HG02571 (cell line): ENCODE measurements around the gene TMEM240.
"Not testable (repeated sequence)": the region's sequence is repeated elsewhere in the genome, so short reads cannot be mapped to it uniquely, and the experiment has no call there.

ENCODE experiments used
- ATAC-seq: cut with Tn5 transposase; IDR thresholded peaks from one replicate; pipeline ENCODE4 v1.9.1; 2021; ENCODE audit warnings: mild to moderate bottlenecking, moderate library complexity; ENCODE audit not compliant: unreplicated experiment

TMEM240 gene

DNA sequence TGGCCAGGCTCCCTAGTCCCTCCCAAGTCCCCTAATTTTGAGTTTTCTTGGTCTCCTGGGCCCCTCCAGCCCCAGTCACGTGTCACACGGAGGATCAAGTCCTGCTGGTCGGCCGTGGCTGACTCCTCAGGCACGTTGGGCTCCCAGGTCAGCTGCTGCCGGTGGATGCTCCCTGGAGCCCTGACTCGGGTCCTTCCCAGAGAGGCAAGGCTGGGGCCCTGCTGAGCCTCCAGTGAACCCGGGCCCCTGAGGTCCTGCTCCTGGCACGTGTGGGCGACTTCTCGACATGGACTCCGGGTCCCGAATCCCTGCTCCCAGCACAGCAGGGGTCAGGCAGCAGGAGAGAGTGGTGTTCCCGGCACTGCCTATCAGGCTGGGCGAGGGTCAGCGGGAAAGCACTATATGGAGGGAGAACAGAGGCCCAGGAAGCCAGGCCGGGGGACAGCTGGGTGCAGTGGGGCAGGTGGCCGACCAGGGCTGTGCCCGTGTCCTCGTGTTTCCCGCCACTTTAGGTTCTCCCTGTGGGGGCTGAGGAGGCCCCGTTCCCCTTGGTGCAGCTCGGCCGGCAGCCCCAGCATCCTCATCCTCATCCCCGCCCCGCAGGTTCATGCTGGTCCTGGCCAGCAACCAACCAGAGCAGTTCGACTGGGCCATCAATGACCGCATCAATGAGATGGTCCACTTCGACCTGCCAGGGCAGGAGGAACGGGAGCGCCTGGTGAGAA is 13.2 kb downstream of the TMEM240 start:
- ATAC-seq = no peak

DNA sequence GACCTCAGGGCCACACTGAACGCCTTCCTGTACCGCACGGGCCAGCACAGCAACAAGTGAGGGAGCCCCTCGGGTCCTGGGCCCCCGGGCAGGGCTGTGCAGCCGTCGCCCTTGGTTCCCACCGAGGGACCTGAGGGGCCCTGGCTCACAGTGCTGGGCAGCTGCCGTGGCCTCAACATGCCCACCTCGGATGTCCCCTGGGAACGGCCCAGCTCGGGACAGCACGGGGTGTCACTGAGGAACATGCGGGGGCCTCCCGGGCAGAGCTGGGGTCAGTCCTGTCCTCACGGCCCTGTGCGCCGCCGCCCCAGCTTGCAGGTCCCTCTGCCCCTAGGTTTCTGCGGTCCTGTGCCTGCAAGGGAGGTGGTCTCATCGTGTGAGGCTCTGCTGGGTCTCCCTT is 13.9 kb downstream of the TMEM240 start:
- not testable (repeated sequence) for ATAC-seq

DNA sequence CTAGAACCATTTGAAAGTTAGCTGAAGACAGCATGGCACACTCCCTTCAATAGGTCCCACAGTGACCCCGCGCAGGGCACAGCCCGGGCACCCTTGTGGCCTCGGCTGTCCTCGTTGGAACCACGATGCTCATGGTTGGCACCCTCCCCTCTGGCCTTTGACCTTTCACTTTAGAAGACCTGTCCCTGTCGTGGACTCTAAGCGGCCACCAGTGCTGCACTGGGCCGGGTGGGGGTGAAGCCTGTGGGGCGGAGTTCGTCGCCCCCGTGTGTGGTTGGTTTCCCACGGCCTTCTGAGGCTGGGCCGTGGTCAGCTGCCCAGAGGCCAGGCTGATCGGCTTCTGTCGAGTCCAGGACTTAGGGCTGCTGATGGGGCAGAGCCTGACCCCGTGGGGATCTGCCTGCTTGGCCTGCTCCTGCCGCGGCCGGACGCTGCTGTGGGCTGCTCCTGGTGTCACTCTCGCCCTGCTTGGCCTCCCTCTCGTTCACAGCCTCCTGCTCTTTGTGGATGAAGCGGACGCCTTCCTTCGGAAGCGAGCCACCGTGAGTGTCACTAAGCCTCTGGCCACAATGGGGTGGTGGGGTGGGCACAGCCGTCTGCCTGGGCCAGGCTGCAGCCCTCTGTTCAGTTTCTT is 15.6 kb downstream of the TMEM240 start:
- not testable (repeated sequence) for ATAC-seq

DNA sequence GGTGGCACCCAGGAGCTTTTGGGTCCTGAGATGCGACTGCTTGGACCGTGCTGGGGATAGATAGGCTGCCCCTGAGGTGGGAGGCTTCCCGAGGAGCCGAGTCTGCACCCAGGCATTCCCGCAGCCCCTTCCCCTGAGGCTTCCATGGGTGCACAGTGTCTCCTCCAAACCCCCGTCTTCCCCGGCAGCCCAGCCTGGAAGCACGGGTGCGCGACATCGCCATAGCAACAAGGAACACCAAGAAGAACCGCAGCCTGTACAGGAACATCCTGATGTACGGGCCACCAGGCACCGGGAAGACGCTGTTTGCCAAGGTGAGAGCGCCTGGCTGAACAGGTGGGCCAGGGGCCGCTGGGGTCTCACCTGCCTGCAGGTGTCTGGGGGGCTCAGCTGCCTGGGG is 16.8 kb downstream of the TMEM240 start:
- ATAC-seq = not testable (repeated sequence)

DNA sequence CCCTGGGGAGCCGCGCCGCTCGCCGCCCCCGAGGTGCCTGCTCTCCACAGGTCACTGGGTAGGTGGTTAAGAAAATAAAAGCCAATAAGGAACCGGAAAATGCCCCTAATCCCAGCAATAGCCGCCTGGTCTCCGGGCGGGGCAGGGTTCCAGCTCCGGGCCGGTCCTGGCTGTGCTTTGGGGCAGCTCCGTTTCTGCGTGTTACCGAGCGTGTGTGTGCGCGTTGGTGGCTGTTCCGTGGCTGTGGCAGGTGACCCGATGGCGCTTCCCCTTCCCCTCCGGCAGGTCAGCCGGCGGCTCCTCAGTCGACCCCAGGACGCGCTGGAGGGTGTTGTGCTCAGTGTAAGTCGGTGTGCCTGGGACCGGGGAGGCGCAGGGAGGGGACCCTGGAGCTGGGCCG is 17.2 kb downstream of the TMEM240 start:
- ATAC-seq = not testable (repeated sequence)

DNA sequence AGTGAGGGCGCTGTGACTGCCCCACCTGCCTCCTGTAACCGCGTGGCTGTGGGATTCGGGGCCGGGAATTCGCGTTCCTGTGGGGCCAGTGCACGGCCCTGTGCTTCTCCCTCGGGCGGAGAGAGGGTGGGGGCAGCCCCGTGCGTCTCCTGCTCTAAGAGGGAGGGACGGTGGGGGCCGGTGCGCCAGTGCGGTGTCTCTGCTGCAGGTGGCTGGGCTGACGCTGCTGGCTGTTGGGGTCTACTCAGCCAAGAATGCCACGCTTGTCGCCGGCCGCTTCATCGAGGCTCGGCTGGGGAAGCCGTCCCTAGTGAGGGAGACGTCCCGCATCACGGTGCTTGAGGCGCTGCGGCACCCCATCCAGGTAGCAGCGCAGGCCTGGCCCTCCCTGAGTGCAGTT is 17.9 kb downstream of the TMEM240 start:
- ATAC-seq = not testable (repeated sequence)

DNA sequence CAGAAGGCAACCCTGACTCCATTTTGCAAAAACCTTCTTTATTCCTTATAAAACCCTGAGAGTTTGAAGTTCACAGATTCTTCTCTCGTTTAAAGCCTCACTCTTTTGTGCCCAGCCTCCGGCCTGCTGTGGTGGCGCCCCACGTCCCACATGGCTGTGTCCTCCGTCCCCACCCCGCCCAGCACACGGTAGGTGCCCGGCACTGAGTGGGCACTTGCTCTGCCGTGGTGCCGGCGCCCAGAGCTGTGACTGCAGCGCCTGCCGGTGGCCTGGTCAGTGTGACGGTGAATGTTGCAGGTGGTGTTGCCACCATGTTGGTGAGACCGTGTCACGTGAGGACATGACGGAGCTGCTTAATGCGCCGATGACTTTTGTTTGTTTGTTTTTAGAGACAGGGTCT is 19.1 kb downstream of the TMEM240 start:
- ATAC-seq = no peak

DNA sequence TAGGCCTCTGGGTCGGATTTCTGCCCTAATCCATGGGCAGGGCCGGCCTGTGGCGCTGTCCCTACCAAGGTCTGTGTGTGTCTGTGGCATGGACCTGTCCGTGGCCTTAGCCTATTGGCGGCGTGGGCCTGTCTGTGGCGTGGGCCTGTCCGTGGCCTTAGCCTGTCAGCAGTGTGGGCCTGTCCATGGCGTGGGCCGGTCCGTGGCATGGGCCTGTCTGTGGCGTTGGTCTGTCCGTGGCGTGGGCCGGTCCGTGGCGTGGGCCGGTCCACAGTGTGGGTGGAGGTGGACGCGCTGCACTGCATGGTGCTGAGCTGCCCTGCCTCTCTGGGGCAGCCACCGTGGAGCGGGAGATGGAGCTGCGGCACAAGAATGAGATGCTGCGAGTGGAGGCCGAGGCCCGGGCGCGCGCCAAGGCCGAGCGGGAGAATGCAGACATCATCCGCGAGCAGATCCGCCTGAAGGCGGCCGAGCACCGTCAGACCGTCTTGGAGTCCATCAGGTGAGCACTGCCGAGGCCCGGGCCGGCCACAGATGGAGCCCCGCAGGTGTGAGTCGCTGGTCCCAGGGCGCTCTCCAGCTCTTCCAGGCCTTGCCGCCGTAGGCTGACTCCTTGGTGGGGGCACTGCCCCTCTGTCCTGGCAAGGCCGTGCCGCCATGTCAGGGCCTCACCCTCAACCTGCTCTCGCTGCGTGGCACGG is 20.5 kb downstream of the TMEM240 start:
- not testable (repeated sequence) for ATAC-seq

DNA sequence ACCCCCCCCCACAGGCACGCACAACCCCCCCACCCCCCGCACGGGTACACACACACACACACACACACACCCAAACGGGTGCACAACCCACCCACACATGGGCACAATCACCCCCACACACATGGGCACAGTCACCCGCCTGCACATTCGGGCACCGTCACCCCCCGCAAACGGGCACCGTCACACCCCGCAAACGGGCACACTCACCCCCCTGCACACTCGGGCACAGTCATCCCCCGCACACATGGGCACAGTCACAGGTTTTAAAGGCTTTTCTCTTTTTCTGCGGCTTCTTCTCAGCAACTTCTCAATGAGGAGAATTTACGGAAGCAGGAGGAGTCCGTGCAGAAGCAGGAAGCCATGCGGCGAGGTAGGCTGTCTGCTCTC is 21.8 kb downstream of the TMEM240 start:
- ATAC-seq = not testable (repeated sequence)

DNA sequence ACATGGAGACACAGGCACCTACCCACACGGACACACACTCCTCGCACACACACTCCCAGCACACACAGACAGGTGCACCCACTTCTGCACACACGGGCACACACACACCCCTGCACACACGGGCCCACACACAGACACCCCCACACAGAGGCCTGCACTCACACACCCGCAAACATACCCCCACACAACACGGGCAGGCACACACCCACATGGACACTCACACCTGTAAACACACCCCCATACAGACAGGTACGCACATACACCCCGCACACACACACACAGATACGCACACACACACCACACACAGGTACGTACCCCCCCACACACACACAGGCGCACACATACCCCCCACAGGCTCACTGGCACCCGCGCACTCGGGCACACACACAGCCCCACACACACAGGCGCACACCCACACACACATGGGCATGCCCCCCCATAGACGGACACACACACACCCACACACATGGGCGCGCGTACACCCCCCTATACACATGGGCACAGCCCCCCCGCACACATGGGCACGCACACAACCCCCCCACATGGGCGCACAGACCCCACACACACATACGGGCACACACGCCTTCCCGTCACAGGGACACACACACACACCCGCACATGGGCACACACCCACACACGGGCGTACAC is 22.3 kb downstream of the TMEM240 start:
- no peak for ATAC-seq

DNA sequence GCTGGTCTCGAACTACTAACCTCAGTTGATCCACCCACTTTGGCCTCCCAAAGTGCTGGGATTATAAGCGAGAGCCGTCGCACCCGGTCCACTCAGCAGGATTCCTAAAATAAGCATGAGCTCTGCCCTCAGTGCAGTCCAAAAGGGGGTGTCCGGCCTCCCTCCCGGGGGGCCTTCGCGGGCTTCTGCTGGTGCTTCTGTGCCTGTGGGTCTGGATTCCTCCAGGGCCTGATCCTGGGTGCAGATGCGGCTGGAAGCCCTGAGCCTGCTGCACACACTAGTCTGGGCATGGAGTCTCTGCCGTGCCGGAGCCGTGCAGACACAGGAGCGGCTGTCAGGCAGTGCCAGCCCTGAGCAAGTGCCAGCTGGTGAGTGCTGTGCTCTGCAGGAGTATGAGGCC is 23.5 kb downstream of the TMEM240 start:
- ATAC-seq = not testable (repeated sequence)

DNA sequence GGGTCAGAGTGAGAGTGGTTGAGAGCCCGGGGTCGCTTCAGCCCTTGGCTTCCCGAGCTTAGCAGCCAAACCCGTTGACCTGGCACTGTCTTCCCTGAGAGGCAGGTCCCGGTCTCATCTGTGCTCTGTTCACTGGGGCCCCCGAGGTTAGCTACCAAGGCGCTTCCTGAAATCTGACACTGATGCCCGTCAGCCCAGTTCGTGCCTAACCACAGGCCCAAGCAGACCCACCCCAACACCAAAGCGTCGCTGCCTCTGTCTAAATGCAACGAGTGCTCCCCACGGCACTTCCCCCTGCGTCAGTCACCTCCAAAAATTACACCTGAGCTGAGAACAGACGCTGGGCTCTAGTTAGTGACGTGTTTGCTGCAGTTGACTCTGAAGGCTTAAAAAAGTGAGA is 26.0 kb downstream of the TMEM240 start:
- ATAC-seq = not testable (repeated sequence)

DNA sequence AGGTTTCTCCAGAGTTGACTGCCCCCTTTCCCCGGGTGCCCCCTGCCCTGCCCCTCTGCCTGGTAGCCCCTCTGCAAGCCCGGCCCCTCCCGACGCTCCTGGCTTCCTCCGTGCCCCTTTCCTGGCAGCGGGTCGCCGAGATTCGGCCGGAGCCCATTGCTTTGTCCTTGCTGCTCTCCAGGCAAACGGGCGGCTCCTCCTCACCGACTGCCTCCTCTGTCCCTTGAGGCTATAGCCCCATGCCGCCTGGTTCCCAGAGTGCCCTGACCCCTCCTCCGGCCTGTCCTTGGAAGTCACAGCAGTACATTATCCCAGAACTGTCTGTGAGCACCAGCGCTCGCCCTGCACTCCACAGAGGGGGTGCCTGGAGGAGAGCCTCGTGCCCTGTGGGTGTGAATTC is 26.7 kb downstream of the TMEM240 start:
- ATAC-seq = not testable (repeated sequence)

DNA sequence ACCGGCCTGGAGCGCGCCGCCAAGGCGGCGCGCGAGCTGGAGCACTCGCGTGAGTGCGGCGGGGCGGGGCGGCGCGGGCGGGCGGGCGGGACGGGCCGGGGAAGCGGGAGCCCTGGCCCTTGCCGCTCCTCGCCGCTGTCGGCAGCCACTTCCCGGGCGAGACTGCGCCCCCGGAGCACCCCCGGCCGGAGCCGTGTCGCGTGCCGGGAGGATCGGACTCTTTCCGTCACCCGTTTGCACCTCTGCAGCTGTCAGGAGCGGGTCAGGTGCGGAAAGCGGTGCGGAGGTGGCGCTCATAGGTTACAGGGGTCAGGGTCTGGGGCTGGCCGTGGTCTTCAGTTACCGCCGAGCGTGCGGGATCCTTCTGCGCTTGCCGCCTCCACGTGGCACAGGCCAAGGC is 28.0 kb downstream of the TMEM240 start:
- ATAC-seq = not testable (repeated sequence)

DNA sequence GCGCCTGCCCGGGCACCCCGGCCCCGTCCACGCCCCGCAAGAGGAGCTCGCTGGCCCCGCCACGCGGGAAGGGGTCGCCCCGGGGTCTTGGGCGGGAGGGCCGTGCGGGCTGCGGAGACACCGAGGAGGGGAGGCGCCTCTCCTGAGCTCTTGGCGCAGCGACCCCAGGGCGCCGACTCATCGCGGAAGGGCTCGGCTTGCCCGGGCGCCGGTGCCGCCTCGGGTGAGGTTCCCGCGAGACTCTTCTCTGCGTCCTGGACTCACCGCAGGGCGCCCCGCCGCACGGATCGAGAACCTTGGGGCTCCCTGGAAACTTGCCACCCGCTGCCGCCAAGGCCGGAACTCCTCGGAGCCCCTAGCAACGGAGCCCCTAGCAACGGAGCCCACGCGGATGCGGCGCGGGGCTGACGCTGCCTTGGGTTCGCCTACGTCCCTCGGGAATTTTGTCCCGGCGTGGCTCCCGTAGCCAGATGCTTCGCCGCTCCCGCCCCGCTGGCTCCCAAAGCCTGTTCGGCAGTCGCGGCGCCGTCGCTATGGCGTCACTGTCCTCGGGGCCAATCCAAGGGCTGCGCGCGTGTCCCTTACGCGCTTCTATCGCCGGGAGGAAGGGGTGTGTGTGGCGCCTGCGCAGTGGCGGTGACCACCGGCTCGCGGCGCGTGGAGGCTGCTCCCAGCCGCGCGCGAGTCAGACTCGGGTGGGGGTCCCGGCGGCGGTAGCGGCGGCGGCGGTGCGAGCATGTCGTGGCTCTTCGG is 28.7 kb downstream of the TMEM240 start, which contains the start of gene ATAD3A:
Gene ATAD3A (plus strand): TSS at position 630 of the 753 bp plus-strand sequence. CDS start 107 bp downstream, at position 737.
- peak; percentile 83 for ATAC-seq

DNA sequence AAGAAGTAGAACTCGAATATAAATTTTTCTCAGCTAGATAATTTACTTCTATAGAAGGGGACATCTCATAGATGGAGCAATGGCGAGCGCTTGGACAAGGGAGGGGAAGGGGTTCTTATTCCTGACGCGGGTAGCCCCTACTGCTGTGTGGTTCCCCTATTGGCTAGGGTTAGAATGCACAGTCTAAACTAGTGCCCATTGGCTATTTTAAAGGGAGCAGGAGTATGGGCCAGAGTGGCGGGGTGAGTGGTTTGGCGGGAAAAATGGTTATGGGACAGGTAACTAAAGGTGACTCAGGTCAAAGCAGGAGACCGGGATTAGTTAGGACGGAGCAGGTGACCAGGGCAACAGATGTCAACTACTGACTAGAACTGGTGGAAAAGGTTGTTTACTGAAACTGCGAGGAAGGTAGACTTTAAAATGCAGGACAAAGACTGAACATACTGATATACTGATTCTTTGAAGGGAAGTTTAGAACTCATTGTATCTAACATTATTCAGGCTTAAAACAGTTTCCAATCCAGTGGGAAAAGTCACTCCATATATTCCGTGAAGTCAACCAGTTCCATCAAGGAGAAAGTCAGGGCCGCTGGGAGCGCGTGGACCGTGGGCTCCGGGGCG is 29.4 kb downstream of the TMEM240 start:
- ATAC-seq = no peak

DNA sequence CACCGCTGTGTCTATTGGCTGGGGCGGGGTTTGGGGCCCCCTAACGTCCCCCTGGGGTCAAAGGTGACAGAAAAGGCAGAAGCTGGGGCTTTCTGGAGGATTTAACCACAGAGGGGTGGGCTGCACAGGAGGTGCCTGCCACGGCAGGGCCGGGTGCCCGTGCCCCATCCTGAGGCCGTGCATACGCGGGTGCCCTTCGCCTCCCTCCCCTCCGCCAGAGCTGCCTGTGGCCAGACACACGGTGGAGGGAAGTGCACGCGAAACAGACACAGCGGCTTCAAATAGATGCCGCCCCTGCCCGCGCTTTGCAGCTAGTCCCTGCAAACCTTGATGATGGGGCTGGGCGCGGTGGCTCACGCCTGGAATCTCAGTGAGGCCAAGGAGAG is 31.0 kb downstream of the TMEM240 start:
- not testable (repeated sequence) for ATAC-seq

DNA sequence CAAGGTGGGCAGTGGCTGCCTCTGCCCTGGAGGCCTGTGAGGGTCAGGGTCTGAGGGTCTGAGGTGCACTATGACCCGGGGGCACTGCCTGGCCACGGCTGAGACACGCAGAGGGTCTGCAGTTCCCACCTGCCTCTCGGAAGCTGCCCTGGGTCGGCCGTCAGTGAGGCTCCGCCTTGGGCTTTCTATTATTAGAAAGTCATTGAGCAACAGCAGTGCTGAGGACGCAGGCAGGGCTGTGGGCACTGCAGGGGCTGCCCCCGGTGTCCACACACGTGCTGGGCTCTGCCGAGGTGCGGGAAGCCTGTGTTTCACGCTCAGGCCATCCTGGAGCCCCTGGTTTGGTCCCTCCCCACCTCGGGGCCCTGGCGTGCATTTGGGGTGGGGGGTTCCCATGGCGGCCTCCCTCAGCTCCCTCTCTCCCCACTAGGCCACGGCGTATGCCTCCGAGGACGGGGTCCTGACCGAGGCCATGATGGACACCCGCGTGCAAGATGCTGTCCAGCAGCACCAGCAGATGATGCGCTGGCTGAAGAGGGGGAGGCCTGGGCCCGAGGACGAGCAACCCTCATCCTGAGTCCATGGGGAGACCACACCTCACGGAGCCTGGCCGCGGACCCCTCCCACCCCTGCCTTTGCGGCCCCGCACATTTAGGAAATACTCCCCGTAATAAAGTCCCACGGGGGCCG is 31.5 kb downstream of the TMEM240 start:
- not testable (repeated sequence) for ATAC-seq

DNA sequence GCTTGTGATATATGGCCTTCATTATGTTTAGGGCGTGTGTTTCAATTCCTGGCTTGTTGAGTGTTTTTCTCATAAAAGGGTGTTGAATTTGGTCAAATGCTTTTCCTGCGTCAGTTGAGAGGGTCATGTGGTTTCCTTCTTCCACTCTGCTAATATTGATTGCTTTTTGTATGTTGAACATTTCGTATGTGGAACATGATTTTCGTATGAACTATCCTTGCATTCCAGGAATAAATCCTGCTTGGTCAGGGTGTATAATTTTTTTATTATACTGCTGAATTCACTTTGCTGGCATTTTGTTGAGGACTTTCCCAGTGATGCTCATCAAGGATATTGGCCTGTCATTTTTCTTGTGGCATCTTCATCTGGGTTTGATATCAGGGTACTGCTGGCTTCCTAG is 33.1 kb downstream of the TMEM240 start:
- no peak for ATAC-seq

DNA sequence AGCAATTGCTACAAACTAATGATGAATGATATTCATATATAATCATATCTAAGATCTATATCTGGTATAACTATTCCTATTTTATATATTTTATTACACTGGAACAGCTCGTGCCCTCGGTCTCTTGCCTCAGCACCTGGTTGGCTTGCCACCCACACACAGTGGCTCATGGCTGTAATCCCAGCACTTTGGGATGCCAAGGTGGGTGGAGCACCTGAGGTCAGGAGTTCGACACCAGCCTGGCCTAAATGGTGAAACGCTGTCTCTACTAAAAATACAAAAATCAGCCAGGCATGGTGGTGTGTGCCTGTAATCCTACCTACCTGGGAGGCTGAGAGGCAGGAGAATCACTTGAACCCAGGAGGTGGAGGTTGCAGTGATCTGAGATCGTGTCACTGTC is 34.6 kb downstream of the TMEM240 start:
- not testable (repeated sequence) for ATAC-seq
